GM19438 (cell line): ENCODE measurements around the gene TXNRD1.
"Not testable (repeated sequence)": the region's sequence is repeated elsewhere in the genome, so short reads cannot be mapped to it uniquely, and the experiment has no call there.

Experiments
- ATAC-seq: cut with Tn5 transposase; IDR thresholded peaks from one replicate; pipeline ENCODE4 v1.9.1; 2021; ENCODE audit warnings: low read depth; ENCODE audit not compliant: unreplicated experiment

TXNRD1 gene

DNA sequence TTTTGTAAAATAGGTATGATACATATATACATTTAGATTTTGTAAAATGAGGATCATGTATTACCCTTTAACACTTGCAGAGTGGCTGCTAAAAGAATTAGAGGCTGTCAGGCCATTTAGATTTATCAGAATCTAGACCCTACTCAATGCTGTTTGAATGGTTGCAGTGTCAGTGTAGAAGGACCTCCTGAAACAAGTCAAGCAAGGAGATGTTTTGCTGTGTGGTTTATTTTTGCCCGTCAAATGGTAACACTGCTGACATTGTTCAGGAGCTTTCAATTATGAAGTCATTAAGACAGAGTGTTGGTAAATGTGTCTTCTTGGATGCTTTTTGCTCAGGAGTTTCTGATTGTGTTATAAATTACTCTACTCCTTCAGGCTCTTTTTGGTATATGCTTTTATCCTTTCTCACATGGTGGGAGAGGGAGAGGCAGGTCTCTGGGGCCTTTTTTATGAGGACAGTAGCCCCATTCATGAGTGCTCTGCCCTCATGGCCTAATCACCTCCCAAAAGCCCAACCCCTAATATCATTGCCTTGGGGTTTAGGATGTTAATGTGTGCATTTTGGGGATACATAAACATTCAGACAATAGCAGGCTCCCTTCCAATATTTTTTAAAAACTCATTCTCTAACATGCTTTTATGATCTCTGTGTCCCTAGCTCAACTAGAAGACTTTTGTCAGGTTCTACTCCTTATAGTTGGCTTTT, 104.5 kb downstream of the TXNRD1 start:
- ATAC-seq: no peak

DNA sequence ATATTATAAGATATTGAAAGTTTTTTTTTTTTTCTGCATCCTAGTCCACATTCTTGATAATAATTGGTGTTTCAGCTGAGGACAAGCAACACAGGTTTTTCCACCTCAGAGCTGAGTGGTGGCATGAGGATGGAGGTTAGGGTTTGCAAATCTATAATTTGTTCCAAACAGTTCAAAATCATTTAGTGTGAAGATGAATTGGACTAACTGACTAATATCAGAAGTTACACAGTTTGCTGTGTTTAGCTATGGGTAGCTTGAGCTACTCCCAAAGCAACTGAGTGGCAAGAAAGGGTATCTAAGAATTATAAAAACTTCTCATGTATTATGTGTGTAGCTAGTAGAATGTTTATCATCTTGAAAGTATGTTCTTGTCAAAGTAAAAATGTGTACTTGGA, 105.0 kb downstream of the TXNRD1 start:
- ATAC-seq: no peak

DNA sequence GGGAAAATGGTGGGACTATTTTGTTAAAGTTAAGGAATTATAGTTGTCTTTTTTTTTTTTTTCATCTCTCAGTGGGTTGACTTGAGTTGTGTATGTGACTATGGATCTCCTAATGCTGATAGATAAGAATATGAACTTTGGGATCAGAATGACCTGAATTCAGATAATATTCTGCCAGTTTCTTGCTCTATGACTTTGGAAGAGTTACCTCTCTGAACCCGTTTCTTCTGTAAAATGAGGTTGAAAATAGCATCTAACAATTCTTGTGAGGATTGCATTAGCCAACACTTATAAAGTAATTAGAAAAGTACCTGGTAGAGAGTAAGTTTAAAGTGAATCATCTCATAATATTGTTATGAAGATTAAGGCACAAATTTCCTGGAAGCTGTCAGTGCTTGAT, 106.4 kb downstream of the TXNRD1 start:
- ATAC-seq: no peak

DNA sequence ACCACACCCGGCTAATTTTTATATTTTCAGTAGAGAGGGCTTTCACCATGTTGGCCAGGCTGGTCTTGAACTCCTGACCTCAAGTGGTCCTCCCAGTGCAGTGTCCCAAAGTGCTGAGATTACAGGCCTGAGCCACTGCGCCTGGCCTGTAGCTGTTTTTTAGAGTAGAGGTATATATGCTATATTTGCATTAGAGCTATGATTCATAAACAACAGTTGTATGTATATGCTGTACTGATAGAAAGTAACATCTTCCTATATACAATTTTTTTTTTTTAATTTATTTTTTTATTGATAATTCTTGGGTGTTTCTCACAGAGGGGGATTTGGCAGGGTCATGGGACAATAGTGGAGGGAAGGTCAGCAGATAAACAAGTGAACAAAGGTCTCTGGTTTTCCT, 107.0 kb downstream of the TXNRD1 start:
- ATAC-seq: not testable (repeated sequence)

- no peak for ATAC-seq
Measured at GRCh38 chr12:104323899-104324298, 108.3 kb downstream of the TXNRD1 start.

GRCh38 chr12:104328278-104328677, 112.7 kb downstream of the TXNRD1 start:
- ATAC-seq: not testable (repeated sequence)

GRCh38 chr12:104328790-104329189, 113.2 kb downstream of the TXNRD1 start:
- ATAC-seq: no peak

DNA sequence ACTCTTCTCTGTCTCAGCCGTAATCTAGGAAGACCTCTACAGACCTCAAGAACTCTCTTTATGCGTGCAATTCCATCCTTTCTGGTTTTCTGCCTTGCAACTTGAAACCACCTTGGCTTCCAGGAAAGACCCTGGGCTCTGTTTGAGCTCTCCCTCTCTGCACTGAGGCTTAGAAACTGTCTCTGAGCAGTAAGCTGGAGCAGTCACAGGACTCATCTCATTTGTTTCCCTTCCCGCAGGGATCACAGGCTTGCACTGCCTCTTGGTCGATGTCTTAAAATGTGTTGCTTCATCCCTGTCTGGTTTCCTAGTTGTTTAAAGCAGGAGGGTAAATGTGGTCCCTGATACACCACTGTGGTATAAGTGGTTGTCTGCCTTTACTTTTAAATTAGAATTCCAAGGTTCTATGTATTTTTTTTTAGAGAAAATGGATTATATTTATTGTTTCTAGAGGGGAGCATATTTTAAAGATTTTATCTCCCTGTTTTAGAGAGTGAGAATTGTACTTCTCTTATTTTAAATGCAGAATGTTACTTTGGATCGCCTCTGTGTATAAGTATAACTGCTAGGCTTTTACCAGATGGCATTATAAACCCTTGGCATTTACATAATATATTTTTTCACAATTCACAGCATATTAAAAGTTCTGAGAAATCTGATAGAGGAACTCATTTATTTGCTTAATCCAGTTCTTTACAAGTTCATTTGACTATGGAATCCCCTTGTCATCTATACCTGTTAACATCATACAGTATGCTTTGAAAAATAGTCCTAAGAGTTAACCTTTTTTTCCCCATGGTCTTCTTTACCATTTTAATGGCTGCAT, 114.3 kb downstream of the TXNRD1 start:
- ATAC-seq: no peak

DNA sequence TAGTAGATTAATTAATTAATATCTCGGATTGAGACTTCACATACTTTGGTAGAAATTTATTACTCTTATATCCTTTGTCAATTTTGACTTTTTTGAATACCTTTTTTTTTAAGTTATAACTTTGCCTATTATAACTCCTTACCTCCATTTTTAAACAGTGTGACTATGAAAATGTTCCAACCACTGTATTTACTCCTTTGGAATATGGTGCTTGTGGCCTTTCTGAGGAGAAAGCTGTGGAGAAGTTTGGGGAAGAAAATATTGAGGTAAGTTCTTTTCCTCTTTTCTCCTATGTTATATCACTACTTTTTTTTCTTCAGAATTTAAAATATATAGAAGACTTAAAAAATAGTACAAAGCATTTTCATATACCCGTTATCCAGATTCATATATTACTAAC, 115.8 kb downstream of the TXNRD1 start:
- no peak for ATAC-seq

DNA sequence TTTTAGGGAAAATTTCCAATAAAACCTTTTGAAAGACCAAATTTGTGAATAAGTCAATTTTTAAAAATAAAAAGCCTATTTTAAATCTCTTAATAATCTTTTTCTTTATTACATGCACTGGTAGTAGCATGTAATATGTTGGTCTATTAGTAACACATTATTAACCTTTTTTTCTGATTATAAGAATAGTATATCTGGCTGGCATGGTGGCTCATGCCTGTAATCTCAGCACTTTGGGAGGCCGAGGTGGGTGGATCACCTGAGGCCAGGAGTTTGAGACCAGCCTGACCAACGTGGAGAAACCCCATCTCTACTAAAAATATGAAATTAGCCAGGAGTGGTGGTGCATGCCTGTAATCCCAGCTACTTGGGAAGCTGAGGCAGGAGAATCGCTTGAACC, 116.7 kb downstream of the TXNRD1 start:
- not testable (repeated sequence) for ATAC-seq

- ATAC-seq: no peak
Measured at GRCh38 chr12:104333692-104334255, 118.2 kb downstream of the TXNRD1 start.

- ATAC-seq: no peak
Measured at GRCh38 chr12:104334581-104334980, 119.0 kb downstream of the TXNRD1 start.

DNA sequence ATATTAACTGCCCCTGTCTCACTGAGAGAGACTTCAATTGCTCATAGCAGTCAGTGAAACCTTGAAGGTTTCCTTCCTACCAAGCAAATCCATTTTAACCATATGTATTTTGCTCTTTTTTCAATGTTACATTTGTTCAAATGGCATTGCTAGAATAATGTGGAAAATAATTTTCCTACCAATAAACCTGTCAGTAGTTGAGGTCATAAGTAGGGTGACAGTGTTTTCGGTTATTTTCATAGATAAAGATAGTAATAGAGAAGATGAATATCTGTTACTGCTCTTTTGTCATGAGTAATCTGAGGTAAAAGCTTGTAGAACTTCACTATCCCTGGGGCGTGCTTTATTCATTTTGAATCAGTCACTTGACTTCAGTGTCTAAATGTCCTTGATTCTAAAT, 120.5 kb downstream of the TXNRD1 start:
- no peak for ATAC-seq

DNA sequence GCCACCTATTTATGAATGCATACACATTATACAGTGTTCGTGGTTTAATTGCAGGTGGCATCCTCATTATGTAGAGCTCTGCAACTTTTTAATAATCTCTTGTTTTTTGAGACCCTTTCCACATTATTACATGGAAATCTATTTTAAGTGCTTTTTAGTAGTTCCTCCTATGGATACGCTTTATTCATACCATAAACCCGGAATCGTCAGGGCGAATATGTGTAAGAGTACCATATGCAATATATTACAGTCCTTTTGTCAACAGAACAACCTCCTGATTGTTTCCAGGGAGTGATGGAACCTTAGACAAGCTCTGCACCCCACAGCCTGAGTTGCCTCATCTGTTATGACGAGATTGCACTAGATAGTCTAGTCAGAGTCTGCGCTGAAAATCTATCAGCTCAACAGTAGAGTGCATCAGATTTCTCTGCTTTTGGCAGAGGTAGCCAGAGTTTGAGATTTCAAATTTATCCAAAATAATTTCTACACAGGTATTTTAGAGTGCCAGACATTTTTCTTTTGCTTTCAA, 121.5 kb downstream of the TXNRD1 start:
- no peak for ATAC-seq

- no peak for ATAC-seq
Measured at GRCh38 chr12:104339663-104340062, 124.1 kb downstream of the TXNRD1 start.

DNA sequence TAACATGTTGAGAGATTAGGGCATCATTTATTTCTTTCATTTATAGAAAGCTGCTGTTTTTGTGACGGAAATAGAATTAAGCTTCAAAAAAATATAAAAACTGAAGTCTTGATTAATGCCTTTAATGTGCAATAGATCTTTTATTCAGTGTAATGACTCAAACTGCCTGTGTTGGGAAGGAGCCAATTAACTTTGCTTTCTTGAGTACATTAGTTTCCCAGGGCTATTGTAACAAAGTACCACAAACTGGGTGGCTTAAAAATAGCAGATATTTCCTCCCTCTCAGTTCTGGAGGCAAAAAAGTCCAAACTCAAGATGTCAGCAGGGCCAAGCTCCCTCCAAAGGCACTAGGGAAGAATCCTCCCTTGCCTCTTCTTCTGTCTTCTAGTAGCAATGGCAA, 124.6 kb downstream of the TXNRD1 start:
- ATAC-seq: no peak

DNA sequence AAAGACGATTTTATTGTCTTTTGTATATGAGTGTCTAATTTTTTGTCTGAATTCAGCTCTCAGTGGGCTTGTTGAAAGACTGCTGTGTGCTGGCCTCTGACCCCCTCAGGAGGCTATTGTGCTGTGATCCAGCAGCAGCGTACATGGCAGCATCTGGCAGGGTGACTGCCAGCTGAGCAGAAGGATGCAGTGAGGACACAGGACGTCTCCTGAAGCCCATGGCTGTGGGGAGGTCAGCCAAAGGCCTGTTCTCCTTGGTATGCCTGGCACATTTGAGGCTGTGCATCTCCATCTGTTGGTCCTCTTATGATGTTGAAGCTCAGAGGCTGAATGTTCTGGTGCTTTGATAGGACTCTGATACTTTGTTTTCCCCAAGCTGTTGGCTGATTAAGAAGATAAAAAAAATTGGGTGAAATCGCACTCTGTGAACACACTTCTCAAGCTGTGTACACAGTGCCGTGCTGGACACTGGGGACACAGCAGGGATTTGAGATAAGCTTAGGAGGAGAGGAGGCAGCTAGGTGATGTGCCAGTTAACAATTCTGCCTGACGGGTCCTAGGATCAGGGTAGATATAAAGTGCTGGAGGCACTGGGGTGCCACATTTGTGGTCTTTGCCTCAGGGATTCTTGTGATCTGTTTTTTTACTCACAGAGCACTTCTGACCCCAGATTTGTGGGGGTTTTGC, 125.5 kb downstream of the TXNRD1 start:
- ATAC-seq: no peak

- no peak for ATAC-seq
Measured at GRCh38 chr12:104342147-104342546, 126.6 kb downstream of the TXNRD1 start.

DNA sequence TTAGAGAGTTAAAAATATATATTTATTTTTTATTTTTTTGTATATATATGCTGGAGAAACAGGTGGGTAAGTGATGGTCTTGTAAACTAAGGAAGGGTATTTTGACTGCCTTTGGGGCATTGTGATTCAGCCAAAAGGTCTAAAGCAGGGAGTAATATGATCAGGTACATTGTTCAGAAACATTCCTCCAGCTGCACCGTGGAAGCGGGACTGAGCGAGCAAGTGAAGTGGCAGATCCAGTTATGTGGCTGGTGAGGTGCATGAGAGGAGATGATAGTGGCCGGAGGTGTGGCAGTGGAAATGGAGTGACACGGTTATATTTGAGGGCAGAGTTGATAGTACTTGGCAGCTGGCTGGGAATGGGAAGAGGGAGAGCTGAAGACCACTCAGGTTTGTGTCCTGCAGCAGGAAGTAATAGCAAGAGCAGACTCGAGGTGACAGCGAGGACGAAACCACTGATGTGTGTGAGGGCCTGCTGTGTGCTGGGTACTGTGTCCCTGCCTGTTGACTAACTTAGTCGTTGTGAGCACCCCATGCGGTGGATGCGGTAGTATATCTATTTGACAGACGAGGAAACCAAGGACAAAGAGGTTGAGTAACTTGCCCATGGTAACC, 127.2 kb downstream of the TXNRD1 start:
- no peak for ATAC-seq

DNA sequence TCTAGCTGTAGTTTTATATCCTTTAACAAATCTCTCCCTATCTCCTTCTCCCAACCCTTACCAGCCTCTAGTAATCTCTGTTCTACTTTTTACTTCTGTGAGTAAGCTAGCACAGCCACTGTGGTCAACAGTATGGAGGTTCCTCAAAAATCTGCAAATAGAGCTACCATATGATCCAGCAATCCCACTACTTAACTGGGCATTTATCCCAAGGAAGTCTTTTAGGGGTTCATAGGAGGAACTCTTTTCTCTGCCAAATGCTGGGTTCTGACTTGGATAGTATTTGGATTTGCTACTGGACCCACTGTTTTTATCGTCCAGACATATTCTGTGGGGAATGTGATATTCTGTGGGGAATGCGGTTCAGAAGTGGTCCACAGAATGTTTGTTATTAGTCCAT, 129.1 kb downstream of the TXNRD1 start:
- no peak for ATAC-seq
